DND-41 (cell line): ENCODE results near the gene RHBDF1.

ENCODE experiments used
- ATAC-seq: fragments of 200-7000 bp; cut with Tn5 transposase; 3 replicates; pipeline ENCODE4 v1.9.1; 2021; ENCODE audit warnings: low read depth; ENCODE audit not compliant: insufficient read depth
- DNase-seq: peaks from one replicate; pipeline ENCODE4 v3.0.0-alpha.2; 2020
- H2AFZ ChIP-seq: 2 replicates; pipeline ENCODE4 v1.6.0; 2012; ENCODE audit warnings: low read depth, low read length
- H3K27ac ChIP-seq: 2 replicates; pipeline ENCODE4 v1.5.1; 2012; ENCODE audit warnings: low read length, inconsistent platforms
- H3K27me3 ChIP-seq: fragments of 200-600 bp; sonication (generic); 2 replicates; pipeline ENCODE4 v1.6.0; 2012; ENCODE audit warnings: low read length, mild to moderate bottlenecking, inconsistent platforms; ENCODE audit not compliant: insufficient read depth, poor library complexity
- H3K36me3 ChIP-seq: 2 replicates; pipeline ENCODE4 v1.5.1; 2012; ENCODE audit warnings: low read length, inconsistent platforms; ENCODE audit not compliant: insufficient read depth
- H3K4me1 ChIP-seq: 2 replicates; pipeline ENCODE4 v1.5.1; 2012; ENCODE audit warnings: mild to moderate bottlenecking, low read length; ENCODE audit not compliant: insufficient read depth
- H3K4me2 ChIP-seq: 2 replicates; pipeline ENCODE4 v1.6.0; 2012; ENCODE audit warnings: mild to moderate bottlenecking, moderate library complexity, low read length, inconsistent platforms; ENCODE audit not compliant: insufficient read depth
- H3K4me3 ChIP-seq, 2 experiments: fragments of 200-600 bp in 1 of 2; shearing (Covaris generic) in 1 of 2; 2 replicates each; pipeline ENCODE4 v1.5.1; 2012 to 2016; ENCODE audit warnings: inconsistent platforms in 2 of 2, low read length in 2 of 2, mild to moderate bottlenecking in 2 of 2, low read depth in 1 of 2, moderate library complexity in 1 of 2
- H3K79me2 ChIP-seq: 2 replicates; pipeline ENCODE4 v1.6.0; 2012; ENCODE audit warnings: low read length, inconsistent platforms; ENCODE audit not compliant: insufficient read depth
- H3K9ac ChIP-seq: 2 replicates; pipeline ENCODE4 v1.6.0; 2012; ENCODE audit warnings: low read depth, mild to moderate bottlenecking, inconsistent platforms, low read length, moderate library complexity
- H3K9me3 ChIP-seq: 2 replicates; pipeline ENCODE4 v1.5.1; 2012; ENCODE audit warnings: low read length, moderate library complexity, mild to moderate bottlenecking, inconsistent platforms; ENCODE audit not compliant: insufficient read depth, severe bottlenecking
- H4K20me1 ChIP-seq: 2 replicates; pipeline ENCODE4 v1.6.0; 2012; ENCODE audit warnings: low read length; ENCODE audit not compliant: insufficient read depth
- CTCF ChIP-seq: IDR thresholded peaks from 2 replicates; pipeline ENCODE4 v1.5.1; 2012; ENCODE audit warnings: borderline replicate concordance, low read length, moderate library complexity, mild to moderate bottlenecking; ENCODE audit not compliant: poor library complexity, severe bottlenecking; ENCODE audit errors: extremely low read depth
- EZH2 ChIP-seq: IDR thresholded peaks from 3 replicates; pipeline ENCODE4 v1.6.1; 2012; ENCODE audit warnings: borderline replicate concordance, low read depth, mild to moderate bottlenecking, moderate library complexity, low read length, inconsistent platforms; ENCODE audit not compliant: severe bottlenecking

Gene RHBDF1

GRCh38 chr16:71210-71539, 1.3 kb downstream of the RHBDF1 start:
- Histone ChIP-seq H4K20me1 (peaks cover 6% of the 10 kb centered on the region), H3K36me3 (no peaks in the 10 kb centered on the region), H3K9ac (no peak overlapping the region), H2AFZ (no peak overlapping the region), H3K27ac (no peak overlapping the region), H3K27me3 (no peaks in the 10 kb centered on the region), H3K4me2 (no peak overlapping the region), H3K9me3 (no peaks in the 10 kb centered on the region), H3K4me1 (peaks cover 8% of the 10 kb centered on the region), H3K4me3 (no peak overlapping the region), H3K79me2 (no peaks in the 10 kb centered on the region)
- DNase-seq (no peak), ATAC-seq (no peak)
- TF ChIP-seq EZH2 (no peak), CTCF (no peak)

- Histone ChIP-seq H3K4me1 (no peaks in the 10 kb centered on the region), H3K4me2 (no peak overlapping the region), H3K4me3 (no peak overlapping the region), H3K27me3 (no peaks in the 10 kb centered on the region), H2AFZ (no peak overlapping the region), H3K9ac (no peak overlapping the region), H3K9me3 (no peaks in the 10 kb centered on the region), H3K79me2 (no peaks in the 10 kb centered on the region), H3K36me3 (no peaks in the 10 kb centered on the region), H4K20me1 (peaks cover 6% of the 10 kb centered on the region), H3K27ac (no peak overlapping the region)
- no peak for ATAC-seq
- no peak for DNase-seq
- TF ChIP-seq EZH2 (no peak), CTCF (no peak)
These were observed 3.2 kb downstream of the RHBDF1 start for GRCh38 chr16:69181-69580.

GRCh38 chr16:67884-68789, 4.3 kb downstream of the RHBDF1 start:
- no peaks in the 10 kb centered on the region for H3K79me2 ChIP-seq
- no peak for TF ChIP-seq EZH2
- TF ChIP-seq CTCF: no peak
- H3K9ac ChIP-seq: no peak overlapping the region
- no peaks in the 10 kb centered on the region for H3K9me3 ChIP-seq
- H3K4me1 ChIP-seq: no peaks in the 10 kb centered on the region
- no peak overlapping the region for H2AFZ ChIP-seq
- H3K27me3 ChIP-seq: no peaks in the 10 kb centered on the region
- ATAC-seq: no peak
- no peaks in the 10 kb centered on the region for H3K36me3 ChIP-seq
- no peak overlapping the region for H3K4me2 ChIP-seq
- H3K4me3 ChIP-seq: no peak overlapping the region
- no peak for DNase-seq
- no peak overlapping the region for H3K27ac ChIP-seq
- peaks cover 6% of the 10 kb centered on the region for H4K20me1 ChIP-seq
